Peyer's patch (tissue), 4 donors: ENCODE measurements around the gene BARX1. TPM values are rescaled to one million over a fixed set of nuclear protein-coding genes. Genes with fewer than 3 reads are reported as not detected.

ENCODE experiments used
- DNase-seq, 3 donors: peaks; one replicate each; pipeline ENCODE4 v3.0.0-alpha.2; 2017 to 2019
- H3K27ac ChIP-seq, 4 donors: fragments of 200-600 bp; sonication (generic); one replicate each; pipeline ENCODE4 v1.5.1; 2016 to 2019
- H3K27me3 ChIP-seq, 2 donors: fragments of 200-600 bp; sonication (generic); one replicate each; pipeline ENCODE4 v1.5.1; 2019
- H3K36me3 ChIP-seq, 3 donors: fragments of 200-600 bp; sonication (generic); one replicate each; pipeline ENCODE4 v1.5.1; 2016 to 2019
- H3K4me1 ChIP-seq, 4 donors: fragments of 200-600 bp; sonication (generic); one replicate each; pipeline ENCODE4 v1.5.1; 2016 to 2019
- H3K4me3 ChIP-seq, 4 donors: fragments of 200-600 bp; sonication (generic); 1 replicate in 3 of 4; 2 replicates in 1 of 4; pipeline ENCODE4 v1.5.1; 2016 to 2019; ENCODE audit warnings: mild to moderate bottlenecking in 1 of 4
- H3K9me3 ChIP-seq, 4 donors: fragments of 200-600 bp; sonication (generic); one replicate each; pipeline ENCODE4 v1.5.1; 2016 to 2019; ENCODE audit warnings: mild to moderate bottlenecking in 1 of 4
- POLR2A ChIP-seq, 2 donors: fragments of 450-650 bp; IDR thresholded peaks; one replicate each; pipeline ENCODE4 v1.5.1; 2017; ENCODE audit warnings: antibody characterized with exemption in 2 of 2, mild to moderate bottlenecking in 2 of 2, moderate library complexity in 2 of 2
- total RNA-seq, 4 donors: library from RNA; depleted of rRNA; stranded (reverse); fragments of >200 nt; gene quantifications; one replicate each; pipeline ENCODE4 v1.1.0, GENCODE V29; 2016
- TF ChIP-seq, protein P1 (sequence below), 6 experiments: fragments of 450-650 bp in 4 of 6; fragments of 200-600 bp in 2 of 6; sonication (generic) in 1 of 6; IDR thresholded peaks; one replicate each; pipeline ENCODE4 v1.5.1; 2017 to 2019; ENCODE audit warnings: antibody characterized with exemption in 6 of 6, mild to moderate bottlenecking in 3 of 6, moderate library complexity in 1 of 6

The BARX1 gene
- total RNA-seq, 4 donors from 2014 or later: not detected

- TF ChIP-seq, protein P1, sequence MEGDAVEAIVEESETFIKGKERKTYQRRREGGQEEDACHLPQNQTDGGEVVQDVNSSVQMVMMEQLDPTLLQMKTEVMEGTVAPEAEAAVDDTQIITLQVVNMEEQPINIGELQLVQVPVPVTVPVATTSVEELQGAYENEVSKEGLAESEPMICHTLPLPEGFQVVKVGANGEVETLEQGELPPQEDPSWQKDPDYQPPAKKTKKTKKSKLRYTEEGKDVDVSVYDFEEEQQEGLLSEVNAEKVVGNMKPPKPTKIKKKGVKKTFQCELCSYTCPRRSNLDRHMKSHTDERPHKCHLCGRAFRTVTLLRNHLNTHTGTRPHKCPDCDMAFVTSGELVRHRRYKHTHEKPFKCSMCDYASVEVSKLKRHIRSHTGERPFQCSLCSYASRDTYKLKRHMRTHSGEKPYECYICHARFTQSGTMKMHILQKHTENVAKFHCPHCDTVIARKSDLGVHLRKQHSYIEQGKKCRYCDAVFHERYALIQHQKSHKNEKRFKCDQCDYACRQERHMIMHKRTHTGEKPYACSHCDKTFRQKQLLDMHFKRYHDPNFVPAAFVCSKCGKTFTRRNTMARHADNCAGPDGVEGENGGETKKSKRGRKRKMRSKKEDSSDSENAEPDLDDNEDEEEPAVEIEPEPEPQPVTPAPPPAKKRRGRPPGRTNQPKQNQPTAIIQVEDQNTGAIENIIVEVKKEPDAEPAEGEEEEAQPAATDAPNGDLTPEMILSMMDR (IDR thresholded peaks at IDR 0.05): no peak
- TF ChIP-seq POLR2A (IDR thresholded peaks at IDR 0.05): no peak
- H3K27me3 ChIP-seq: peaks cover 0 to 85% of the 10 kb centered on the region in 2 donors
- H3K36me3 ChIP-seq: no peaks in the 10 kb centered on the region
- no peaks in the 10 kb centered on the region for H3K9me3 ChIP-seq
- H3K4me1 ChIP-seq: peaks cover 0 to 48% (median 12%) of the 10 kb centered on the region in 4 donors
- no peak overlapping the region for H3K27ac ChIP-seq
- peak in 1 of 3 donors; percentile 42 for DNase-seq
- H3K4me3 ChIP-seq: no peak overlapping the region
Measured at GRCh38 chr9:93948441-93949072, 6.6 kb downstream of the BARX1 start.

- H3K27ac ChIP-seq: no peak overlapping the region
- H3K36me3 ChIP-seq: no peaks in the 10 kb centered on the region
- H3K4me3 ChIP-seq: no peak overlapping the region
- no peak for DNase-seq
- H3K27me3 ChIP-seq: peaks cover 0 to 77% of the 10 kb centered on the region in 2 donors
- H3K4me1 ChIP-seq: peaks cover 0 to 38% (median 9%) of the 10 kb centered on the region in 4 donors
- H3K9me3 ChIP-seq: no peaks in the 10 kb centered on the region
- no peak for TF ChIP-seq POLR2A (IDR thresholded peaks at IDR 0.05)
- TF ChIP-seq, protein P1 (IDR thresholded peaks at IDR 0.05): no peak
Measured at GRCh38 chr9:93947409-93948070, 7.6 kb downstream of the BARX1 start.

- TF ChIP-seq POLR2A (IDR thresholded peaks at IDR 0.05): no peak
- TF ChIP-seq, protein P1 (IDR thresholded peaks at IDR 0.05): no peak
- Histone ChIP-seq H3K4me1 (peaks cover 0 to 26% (median 0%) of the 10 kb centered on the region in 4 donors), H3K4me3 (no peak overlapping the region), H3K9me3 (no peaks in the 10 kb centered on the region), H3K36me3 (no peaks in the 10 kb centered on the region), H3K27me3 (peaks cover 0 to 66% of the 10 kb centered on the region in 2 donors), H3K27ac (no peak overlapping the region)
- DNase-seq: no peak
Measured at GRCh38 chr9:93946338-93946712, 8.8 kb downstream of the BARX1 start.

- Histone ChIP-seq H3K4me3 (peak overlapping the region in 3 of 4 donors; percentile 15 to 29 (median 24)), H3K36me3 (no peaks in the 10 kb centered on the region), H3K4me1 (peaks cover 0 to 19% (median 0%) of the 10 kb centered on the region in 4 donors), H3K27me3 (peaks cover 0 to 60% of the 10 kb centered on the region in 2 donors), H3K27ac (no peak overlapping the region), H3K9me3 (no peaks in the 10 kb centered on the region)
- no peak for TF ChIP-seq POLR2A (IDR thresholded peaks at IDR 0.05)
- TF ChIP-seq, protein P1 (IDR thresholded peaks at IDR 0.05): no peak
- no peak for DNase-seq
Measured at GRCh38 chr9:93945400-93946337, 9.5 kb downstream of the BARX1 start.

DNA sequence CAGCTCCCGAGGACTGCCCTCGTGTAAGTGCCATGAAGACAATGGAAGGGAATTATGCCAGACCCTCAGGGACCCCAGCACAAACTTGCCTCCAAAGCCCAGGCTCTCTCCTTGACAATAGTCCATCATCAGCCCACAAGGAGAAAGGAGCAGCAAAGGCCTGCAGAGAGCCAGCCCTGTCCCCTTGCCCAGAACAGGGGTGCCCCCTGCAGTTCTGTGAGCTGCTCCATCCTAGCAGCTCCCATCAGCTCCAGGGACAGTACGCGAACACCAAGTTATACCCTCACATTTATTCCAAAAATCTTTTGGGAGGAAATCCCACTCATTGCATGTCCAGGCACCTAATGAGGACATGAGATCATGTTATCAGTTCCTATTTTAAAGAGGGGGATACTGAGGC, 11.1 kb downstream of the BARX1 start:
- H3K27ac ChIP-seq: no peak overlapping the region
- TF ChIP-seq POLR2A (IDR thresholded peaks at IDR 0.05): no peak
- TF ChIP-seq, protein P1 (IDR thresholded peaks at IDR 0.05): no peak
- peaks cover 0 to 16% (median 0%) of the 10 kb centered on the region in 4 donors for H3K4me1 ChIP-seq
- H3K27me3 ChIP-seq: peaks cover 0 to 43% of the 10 kb centered on the region in 2 donors
- no peak for DNase-seq
- H3K36me3 ChIP-seq: no peaks in the 10 kb centered on the region
- no peak overlapping the region for H3K4me3 ChIP-seq
- no peaks in the 10 kb centered on the region for H3K9me3 ChIP-seq
